Sigmoid colon (tissue), 4 donors: ENCODE data around the gene IQCF6.

ENCODE experiments used
- CTCF ChIP-seq, 4 experiments: fragments of 450-650 bp in 3 of 4; fragments of 200-600 bp in 1 of 4; IDR thresholded peaks; one replicate each; pipeline ENCODE4 v1.5.1; 2016 to 2019; ENCODE audit warnings: antibody characterized with exemption in 4 of 4, mild to moderate bottlenecking in 3 of 4, moderate library complexity in 2 of 4
- EP300 ChIP-seq, 4 donors: sonication (generic); formaldehyde crosslinking; IDR thresholded peaks; one replicate each; pipeline ENCODE4 v1.6.1; 2017; ENCODE audit warnings: antibody characterized with exemption in 4 of 4
- POLR2A ChIP-seq, 2 donors: fragments of 450-650 bp; IDR thresholded peaks; one replicate each; pipeline ENCODE4 v1.6.1; 2016; ENCODE audit warnings: antibody characterized with exemption in 2 of 2, mild to moderate bottlenecking in 2 of 2, moderate library complexity in 2 of 2

DNA sequence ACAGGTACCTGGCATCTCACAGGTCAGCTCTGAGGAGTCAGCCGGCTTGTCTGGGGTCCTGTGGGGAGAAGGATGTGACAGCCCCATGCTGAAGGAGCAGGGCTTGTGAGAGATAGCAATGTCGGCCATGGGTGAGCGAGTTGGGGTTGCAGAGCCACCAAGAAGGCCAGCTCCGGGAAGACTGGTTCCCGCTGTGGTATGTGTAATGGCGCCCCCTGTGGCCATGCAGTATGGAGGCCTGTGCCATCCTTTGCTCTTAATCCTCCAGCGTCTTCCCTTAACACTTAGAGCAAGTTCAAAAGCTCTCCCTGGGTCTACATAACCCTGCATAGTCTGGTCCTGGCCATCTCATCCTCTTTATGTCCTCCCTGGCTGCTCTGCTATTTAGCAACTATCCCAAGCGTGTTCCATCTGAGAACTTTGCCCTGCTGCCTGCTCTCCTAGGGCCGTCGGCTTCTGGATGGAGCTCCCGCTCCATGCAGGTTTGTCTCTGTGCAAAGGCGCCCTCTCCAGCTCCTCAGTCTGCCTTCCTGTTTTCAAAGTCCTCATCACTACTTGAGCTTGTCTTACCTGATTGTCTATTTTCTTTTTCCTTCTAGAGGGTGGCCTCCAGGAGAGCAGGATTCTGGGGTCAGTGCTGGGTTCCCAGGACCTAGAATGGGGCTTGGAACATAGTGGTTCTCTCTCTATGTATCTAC is 40.8 kb upstream of the IQCF6 start:
- TF ChIP-seq CTCF (IDR thresholded peaks at IDR 0.05) (no peak), EP300 (IDR thresholded peaks at IDR 0.05) (no peak), POLR2A (IDR thresholded peaks at IDR 0.05) (no peak)
